ENCODE measurements around the gene RALGAPA1.

Gene RALGAPA1

GRCh38 chr14:35512765-35513164 is 296.3 kb downstream of the RALGAPA1 start:
- no peak overlapping the region for H3K4me3 ChIP-seq (ENCODE audit: low read depth, low read length)
- H3K9me3 ChIP-seq, result 0 out of 2 replicates have a peak, but pooled peaks cover 2% of the 10 kb centered on the region
- H3K27me3 ChIP-seq, result no peaks in the 10 kb centered on the region
- H3K36me3 ChIP-seq, result peaks cover 44% of the 10 kb centered on the region
- DNase-seq, result no peak
- TF ChIP-seq, protein P1, sequence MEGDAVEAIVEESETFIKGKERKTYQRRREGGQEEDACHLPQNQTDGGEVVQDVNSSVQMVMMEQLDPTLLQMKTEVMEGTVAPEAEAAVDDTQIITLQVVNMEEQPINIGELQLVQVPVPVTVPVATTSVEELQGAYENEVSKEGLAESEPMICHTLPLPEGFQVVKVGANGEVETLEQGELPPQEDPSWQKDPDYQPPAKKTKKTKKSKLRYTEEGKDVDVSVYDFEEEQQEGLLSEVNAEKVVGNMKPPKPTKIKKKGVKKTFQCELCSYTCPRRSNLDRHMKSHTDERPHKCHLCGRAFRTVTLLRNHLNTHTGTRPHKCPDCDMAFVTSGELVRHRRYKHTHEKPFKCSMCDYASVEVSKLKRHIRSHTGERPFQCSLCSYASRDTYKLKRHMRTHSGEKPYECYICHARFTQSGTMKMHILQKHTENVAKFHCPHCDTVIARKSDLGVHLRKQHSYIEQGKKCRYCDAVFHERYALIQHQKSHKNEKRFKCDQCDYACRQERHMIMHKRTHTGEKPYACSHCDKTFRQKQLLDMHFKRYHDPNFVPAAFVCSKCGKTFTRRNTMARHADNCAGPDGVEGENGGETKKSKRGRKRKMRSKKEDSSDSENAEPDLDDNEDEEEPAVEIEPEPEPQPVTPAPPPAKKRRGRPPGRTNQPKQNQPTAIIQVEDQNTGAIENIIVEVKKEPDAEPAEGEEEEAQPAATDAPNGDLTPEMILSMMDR (IDR thresholded peaks at IDR 0.05; ENCODE audit: low read depth, low read length), result no peak
- peaks cover 9% of the 10 kb centered on the region for H3K4me1 ChIP-seq

- Histone ChIP-seq H3K4me3 (ENCODE audit: low read depth, low read length) (no peak overlapping the region), H3K9me3 (0 out of 2 replicates have a peak, but pooled peaks cover 2% of the 10 kb centered on the region), H3K36me3 (peaks cover 49% of the 10 kb centered on the region), H3K4me1 (peaks cover 24% of the 10 kb centered on the region), H3K27me3 (no peaks in the 10 kb centered on the region)
- no peak for DNase-seq
- TF ChIP-seq, protein P1 (IDR thresholded peaks at IDR 0.05; ENCODE audit: low read depth, low read length), result no peak
These were observed 299.2 kb downstream of the RALGAPA1 start for GRCh38 chr14:35509846-35510245.

DNA sequence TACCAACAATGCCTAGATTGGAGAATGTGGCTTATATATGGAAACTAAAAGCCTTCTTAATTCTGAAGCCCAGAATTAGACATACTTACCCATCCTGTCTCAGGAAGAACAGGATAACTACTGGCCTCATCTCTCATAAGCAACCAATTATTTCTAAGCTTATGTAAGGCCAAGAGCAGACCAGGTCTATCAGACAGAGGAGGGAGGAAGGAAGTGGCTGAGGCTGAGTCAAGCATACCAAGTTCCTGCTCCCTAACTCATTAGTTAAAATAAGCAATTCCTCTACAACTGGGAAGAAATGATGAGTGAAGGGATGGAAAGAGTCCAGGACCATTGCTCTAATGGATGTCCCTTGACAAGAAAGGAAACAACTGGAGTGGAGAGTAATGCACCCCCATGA is 302.2 kb downstream of the RALGAPA1 start:
- Histone ChIP-seq H3K4me3 (ENCODE audit: low read depth, low read length) (no peak overlapping the region), H3K4me1 (peaks cover 33% of the 10 kb centered on the region), H3K36me3 (peaks cover 36% of the 10 kb centered on the region), H3K27me3 (no peaks in the 10 kb centered on the region), H3K9me3 (0 out of 2 replicates have a peak, but pooled peaks cover 7% of the 10 kb centered on the region)
- no peak for DNase-seq
- TF ChIP-seq, protein P1 (IDR thresholded peaks at IDR 0.05; ENCODE audit: low read depth, low read length), result no peak

DNA sequence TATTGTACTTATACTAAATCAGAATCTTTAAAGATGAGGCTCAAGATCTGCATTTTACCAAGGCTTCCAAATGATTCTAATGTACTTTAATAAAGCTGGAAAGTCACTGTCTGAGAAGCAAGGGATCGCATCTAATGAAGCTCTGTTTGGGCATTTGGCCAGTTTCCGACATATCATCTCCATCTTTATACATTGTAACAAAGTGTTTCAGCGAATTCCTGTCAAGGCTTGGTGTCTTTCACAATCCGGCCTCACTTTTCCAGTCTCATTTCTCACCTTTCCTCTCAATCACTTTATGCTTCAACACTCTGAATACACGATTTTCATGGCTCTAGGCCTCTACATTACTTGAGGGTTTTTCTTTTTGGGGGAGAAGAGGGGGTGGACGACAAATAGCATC is 302.6 kb downstream of the RALGAPA1 start:
- H3K9me3 ChIP-seq, result 0 out of 2 replicates have a peak, but pooled peaks cover 5% of the 10 kb centered on the region
- H3K4me1 ChIP-seq, result peaks cover 33% of the 10 kb centered on the region
- no peaks in the 10 kb centered on the region for H3K27me3 ChIP-seq
- peaks cover 31% of the 10 kb centered on the region for H3K36me3 ChIP-seq
- H3K4me3 ChIP-seq (ENCODE audit: low read depth, low read length), result no peak overlapping the region
- no peak for DNase-seq
- TF ChIP-seq, protein P1 (IDR thresholded peaks at IDR 0.05; ENCODE audit: low read depth, low read length), result no peak

- Histone ChIP-seq H3K9me3 (peaks cover 12% of the 10 kb centered on the region), H3K4me1 (peaks cover 24% of the 10 kb centered on the region), H3K36me3 (peaks cover 29% of the 10 kb centered on the region), H3K27me3 (no peaks in the 10 kb centered on the region), H3K4me3 (ENCODE audit: low read depth, low read length) (no peak overlapping the region)
- TF ChIP-seq, protein P1 (IDR thresholded peaks at IDR 0.05; ENCODE audit: low read depth, low read length), result no peak
- no peak for DNase-seq
These were observed 304.8 kb downstream of the RALGAPA1 start for GRCh38 chr14:35504260-35504659.

DNA sequence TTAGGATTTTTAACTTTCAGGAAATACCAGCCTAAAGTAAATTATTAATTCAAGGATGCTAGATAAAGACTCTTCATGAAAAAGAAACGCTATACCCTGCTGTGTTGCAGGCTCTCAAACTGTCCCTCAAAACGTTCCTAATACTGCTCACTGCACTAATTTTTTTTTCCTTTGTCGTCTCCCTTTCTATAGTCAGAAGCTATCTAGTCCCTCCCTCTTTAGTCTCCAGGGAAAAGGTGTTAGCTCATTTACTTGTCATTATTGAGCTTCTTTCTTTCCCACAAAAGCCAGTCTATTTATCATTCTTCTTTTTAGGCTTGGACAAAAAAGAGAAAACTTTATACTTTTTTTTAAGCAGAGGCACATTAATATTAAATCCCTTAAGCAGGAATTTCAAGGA is 305.4 kb downstream of the RALGAPA1 start:
- TF ChIP-seq, protein P1 (IDR thresholded peaks at IDR 0.05; ENCODE audit: low read depth, low read length), result no peak
- DNase-seq, result no peak
- Histone ChIP-seq H3K4me1 (peaks cover 24% of the 10 kb centered on the region), H3K27me3 (no peaks in the 10 kb centered on the region), H3K4me3 (ENCODE audit: low read depth, low read length) (no peak overlapping the region), H3K9me3 (peaks cover 12% of the 10 kb centered on the region), H3K36me3 (peaks cover 23% of the 10 kb centered on the region)

All from BE2C (cell line).